H1 (cell line): ENCODE results near the gene USP1. TPM values are rescaled to one million over a fixed set of nuclear protein-coding genes. Genes with fewer than 3 reads are reported as not detected.

Source experiments
- ASH2L ChIP-seq: fragments of 200-600, 300-600 bp; sonication (generic); IDR thresholded peaks from one replicate; pipeline ENCODE4 v1.7.1; 2017; ENCODE audit warnings: low read length
- ATF2 ChIP-seq: IDR thresholded peaks from 2 replicates; pipeline ENCODE4 v1.6.1; 2012; ENCODE audit warnings: low read length, inconsistent platforms
- BCL11A ChIP-seq, 2 experiments: IDR thresholded peaks; one replicate each; pipeline ENCODE4 v1.6.1; 2011; ENCODE audit warnings: low read depth in 2 of 2, low read length in 2 of 2, mild to moderate bottlenecking in 2 of 2
- BRCA1 ChIP-seq: IDR thresholded peaks from 2 replicates; pipeline ENCODE4 v1.6.1; 2012; ENCODE audit warnings: low read depth, low read length, improper control_type of control experiment
- CEBPB ChIP-seq: IDR thresholded peaks from 2 replicates; pipeline ENCODE4 v1.6.1; 2012; ENCODE audit warnings: low read depth, low read length
- CTCF ChIP-seq, 3 experiments: IDR thresholded peaks; 1 replicate in 2 of 3; 2 replicates in 1 of 3; pipeline versions ENCODE4 v1.5.1 to v1.6.1; 2011; ENCODE audit warnings: low read length in 3 of 3, mild to moderate bottlenecking in 3 of 3, inconsistent platforms in 2 of 3, low read depth in 1 of 3, moderate library complexity in 1 of 3; ENCODE audit not compliant: insufficient read depth in 1 of 3; ENCODE audit errors: control extremely low read depth in 1 of 3
- EP300 ChIP-seq, 2 experiments: IDR thresholded peaks; 1 replicate in 1 of 2; 2 replicates in 1 of 2; pipeline ENCODE4 v1.6.1; 2011 to 2012; ENCODE audit warnings: low read depth in 2 of 2, low read length in 2 of 2, mild to moderate bottlenecking in 2 of 2, borderline replicate concordance in 1 of 2, inconsistent platforms in 1 of 2, moderate library complexity in 1 of 2
- EZH2 ChIP-seq: fragments of 200-600 bp; sonication (generic); IDR thresholded peaks from 2 replicates; pipeline ENCODE4 v1.7.1; 2012; ENCODE audit warnings: low read depth, mild to moderate bottlenecking, moderate library complexity, low read length, inconsistent platforms; ENCODE audit not compliant: severe bottlenecking
- HDAC6 ChIP-seq: IDR thresholded peaks from one replicate; pipeline ENCODE4 v1.7.1; 2012; ENCODE audit warnings: low read depth, mild to moderate bottlenecking, inconsistent platforms, low read length, moderate library complexity
- JUND ChIP-seq: IDR thresholded peaks from 2 replicates; pipeline ENCODE4 v1.6.1; 2011; ENCODE audit warnings: mild to moderate bottlenecking, improper control_type of control experiment, low read length
- KDM4A ChIP-seq: IDR thresholded peaks from one replicate; pipeline ENCODE4 v1.7.1; 2012; ENCODE audit warnings: low read depth, mild to moderate bottlenecking, moderate library complexity, low read length, inconsistent platforms; ENCODE audit not compliant: severe bottlenecking
- KDM5A ChIP-seq: fragments of 200-600 bp; IDR thresholded peaks from 2 replicates; pipeline ENCODE4 v1.7.1; 2012; ENCODE audit warnings: mild to moderate bottlenecking, low read length, inconsistent platforms, mixed read lengths
- RAD21 ChIP-seq, 2 experiments: IDR thresholded peaks in 1 of 2; conservative IDR thresholded peaks in 1 of 2; 2 replicates each; pipeline ENCODE4 v1.6.1; 2011; ENCODE audit warnings: low read depth in 2 of 2, low read length in 2 of 2, improper control_type of control experiment in 1 of 2, inconsistent platforms in 1 of 2, mild to moderate bottlenecking in 1 of 2, moderate library complexity in 1 of 2
- RNF2 ChIP-seq: fragments of 200-900, 300-1000 bp; sonication (generic); IDR thresholded peaks from 2 replicates; pipeline ENCODE4 v1.7.1; 2016; ENCODE audit warnings: borderline replicate concordance, low read depth, mild to moderate bottlenecking, antibody characterized with exemption, low read length; ENCODE audit not compliant: poor library complexity, severe bottlenecking; ENCODE audit errors: missing control alignments
- TAF7 ChIP-seq: optimal IDR thresholded peaks from 2 replicates; pipeline ENCODE3; 2011; ENCODE audit warnings: low read depth, mild to moderate bottlenecking, inconsistent platforms, low read length, moderate library complexity, borderline replicate concordance
- TBP ChIP-seq: IDR thresholded peaks from 2 replicates; pipeline ENCODE4 v1.6.1; 2011; ENCODE audit warnings: low read depth, low read length, improper control_type of control experiment
- TCF12 ChIP-seq: IDR thresholded peaks from 2 replicates; pipeline ENCODE4 v1.6.1; 2011; ENCODE audit warnings: low read depth, mild to moderate bottlenecking, low read length
- ZNF274 ChIP-seq: IDR thresholded peaks from 2 replicates; pipeline ENCODE4 v1.7.0; 2012; ENCODE audit warnings: low read length, borderline replicate concordance; ENCODE audit errors: extremely low read depth
- polyA plus RNA-seq, 7 experiments: library from polyadenylated mRNA; depleted of rRNA in 3 of 7; stranded (reverse) in 5 of 7; unstranded in 2 of 7; fragments of >200 nt in 5 of 7; fragments of 200-250 nt in 2 of 7; gene quantifications; 1 replicate in 5 of 7; 2 replicates in 1 of 7; 4 replicates in 1 of 7; pipeline versions ENCODE4 v1.2.1 to v1.2.3, GENCODE V29; 2011 to 2013; ENCODE audit warnings: missing spikeins in 2 of 7, mixed read lengths in 2 of 7
- total RNA-seq: library from RNA; stranded (reverse); fragmentation: NEBNext Ultra II Directional; extraction: Animal tissue kit (Norgen Biotek cat#: 25700); gene quantifications from 2 replicates; pipeline ENCODE4 v1.2.1, GENCODE V29; 2021

The USP1 gene
- total and polyA plus RNA-seq, 2 of the 8 experiments (the other 6 are each of a cell fraction or from before 2014, with no cell fraction given): 9.1 to 49.6 TPM

GRCh38 chr1:62436466-62437272 is at the start of gene USP1 (continued):
- TF ChIP-seq RAD21 (IDR thresholded peaks at IDR 0.05 in 1 of 2, conservative IDR thresholded peaks at IDR 0.05 in 1 of 2; ENCODE audit: low read depth in 2 of 2, low read length in 2 of 2) (no peak), BCL11A (IDR thresholded peaks at IDR 0.05; ENCODE audit: low read depth in 2 of 2, low read length in 2 of 2) (no peak), EP300 (IDR thresholded peaks at IDR 0.05; ENCODE audit: borderline replicate concordance in 1 of 2, low read depth in 2 of 2, low read length in 2 of 2) (peak in 1 of 2 experiments; percentile 34; a peak in 1 of 3 replicates), BRCA1 (no peak), TCF12 (0 out of 2 replicates have a peak, but pooled peaks have one; percentile 15), HDAC6 (no peak), TAF7 (peak; percentile 66), ASH2L (peak; percentile 47), TBP (peak; percentile 80), KDM5A (no peak), RNF2 (no peak), ZNF274 (no peak), ATF2 (no peak), KDM4A (peak; percentile 62), JUND (no peak; the same call in 1 of the 2 replicates), CEBPB (no peak), CTCF (IDR thresholded peaks at IDR 0.05; ENCODE audit: control extremely low read depth in 1 of 3, insufficient read depth in 1 of 3, low read depth in 1 of 3, low read length in 3 of 3) (no peak), EZH2 (no peak)
